Measurements from ENCODE around the gene SAMSN1.
A peak's percentile ranks its signal among the peaks of the same experiment; 100 is the strongest.
"Not testable (repeated sequence)": the region's sequence is repeated elsewhere in the genome, so short reads cannot be mapped to it uniquely, and the experiment has no call there.

SAMSN1 gene

GRCh38 chr21:14527696-14528652, 18.1 kb downstream of the SAMSN1 start:
- DNase-seq, result no peak

- DNase-seq, result no peak
These were observed 19.0 kb downstream of the SAMSN1 start for GRCh38 chr21:14526836-14527695.

- no peak for DNase-seq
These were observed 19.9 kb downstream of the SAMSN1 start for GRCh38 chr21:14526199-14526598.

GRCh38 chr21:14523234-14523633, 22.9 kb downstream of the SAMSN1 start:
- DNase-seq, result peak; percentile 11

GRCh38 chr21:14522736-14523135, 23.4 kb downstream of the SAMSN1 start:
- no peak for DNase-seq

GRCh38 chr21:14520535-14520934, 25.6 kb downstream of the SAMSN1 start:
- DNase-seq, result peak; percentile 78

GRCh38 chr21:14519000-14519399, 27.1 kb downstream of the SAMSN1 start:
- DNase-seq, result no peak

- DNase-seq, result no peak
These were observed 32.3 kb downstream of the SAMSN1 start for GRCh38 chr21:14513804-14514203.

GRCh38 chr21:14506859-14507457, 39.2 kb downstream of the SAMSN1 start:
- not testable (repeated sequence) for DNase-seq

GRCh38 chr21:14500873-14501272, 45.2 kb downstream of the SAMSN1 start:
- no peak for DNase-seq

- DNase-seq, result no peak
These were observed 46.8 kb downstream of the SAMSN1 start for GRCh38 chr21:14499316-14499715.

- no peak for DNase-seq
These were observed 48.3 kb downstream of the SAMSN1 start for GRCh38 chr21:14497825-14498224.

GRCh38 chr21:14495075-14495474, 51.0 kb downstream of the SAMSN1 start:
- no peak for DNase-seq

GRCh38 chr21:14494181-14494580, 51.9 kb downstream of the SAMSN1 start:
- DNase-seq, result not testable (repeated sequence)

GRCh38 chr21:14493731-14494130, 52.4 kb downstream of the SAMSN1 start:
- DNase-seq, result no peak

- no peak for DNase-seq
These were observed 53.2 kb downstream of the SAMSN1 start for GRCh38 chr21:14492931-14493330.

GRCh38 chr21:14491269-14491681, 54.8 kb downstream of the SAMSN1 start:
- DNase-seq, result no peak

- DNase-seq, result no peak
These were observed 57.4 kb downstream of the SAMSN1 start for GRCh38 chr21:14488672-14489204.

- DNase-seq, result no peak
These were observed 58.4 kb downstream of the SAMSN1 start for GRCh38 chr21:14487490-14488432.

GRCh38 chr21:14486869-14487268, 59.2 kb downstream of the SAMSN1 start:
- no peak for DNase-seq

- no peak for DNase-seq
These were observed 61.7 kb downstream of the SAMSN1 start for GRCh38 chr21:14484188-14485009.

Data from GDM1 (cell line).